ENCODE data around the gene MOB3C.

DNA sequence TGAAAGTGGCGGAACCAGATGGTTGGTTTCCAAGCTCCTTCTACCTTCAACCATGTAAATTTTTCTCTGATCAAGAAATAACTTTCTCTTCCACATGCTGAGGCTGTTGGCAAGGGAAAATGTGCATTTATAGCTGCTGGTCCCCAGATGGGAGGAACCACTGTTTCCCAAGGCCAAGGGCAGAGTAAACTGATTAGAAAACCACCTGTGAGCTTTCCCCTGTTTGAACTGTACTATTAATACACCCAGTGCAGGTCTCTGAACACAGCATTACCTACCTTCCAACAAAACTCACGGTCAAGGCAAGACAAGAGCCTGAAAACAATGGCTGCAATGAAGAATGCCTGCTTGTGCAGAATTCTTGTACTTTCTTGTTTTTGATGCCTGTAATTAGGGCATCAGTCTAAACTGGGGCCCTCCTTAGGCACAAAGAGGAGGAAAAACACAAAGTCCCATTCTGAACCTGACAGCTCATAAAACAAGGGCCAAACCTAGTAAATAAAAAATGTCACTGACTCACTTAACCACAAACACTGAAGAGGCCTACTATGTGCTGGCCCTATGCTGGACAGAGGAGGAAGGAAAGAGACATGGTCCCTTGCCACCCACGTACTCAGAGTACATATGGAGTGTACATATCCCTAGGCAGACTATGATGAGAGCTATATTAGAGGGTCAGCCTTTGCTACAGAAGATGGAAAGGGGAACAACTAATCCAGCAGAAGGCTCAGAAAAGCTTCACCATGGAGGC, 15.2 kb downstream of the MOB3C start:
- TF ChIP-seq, protein P1, sequence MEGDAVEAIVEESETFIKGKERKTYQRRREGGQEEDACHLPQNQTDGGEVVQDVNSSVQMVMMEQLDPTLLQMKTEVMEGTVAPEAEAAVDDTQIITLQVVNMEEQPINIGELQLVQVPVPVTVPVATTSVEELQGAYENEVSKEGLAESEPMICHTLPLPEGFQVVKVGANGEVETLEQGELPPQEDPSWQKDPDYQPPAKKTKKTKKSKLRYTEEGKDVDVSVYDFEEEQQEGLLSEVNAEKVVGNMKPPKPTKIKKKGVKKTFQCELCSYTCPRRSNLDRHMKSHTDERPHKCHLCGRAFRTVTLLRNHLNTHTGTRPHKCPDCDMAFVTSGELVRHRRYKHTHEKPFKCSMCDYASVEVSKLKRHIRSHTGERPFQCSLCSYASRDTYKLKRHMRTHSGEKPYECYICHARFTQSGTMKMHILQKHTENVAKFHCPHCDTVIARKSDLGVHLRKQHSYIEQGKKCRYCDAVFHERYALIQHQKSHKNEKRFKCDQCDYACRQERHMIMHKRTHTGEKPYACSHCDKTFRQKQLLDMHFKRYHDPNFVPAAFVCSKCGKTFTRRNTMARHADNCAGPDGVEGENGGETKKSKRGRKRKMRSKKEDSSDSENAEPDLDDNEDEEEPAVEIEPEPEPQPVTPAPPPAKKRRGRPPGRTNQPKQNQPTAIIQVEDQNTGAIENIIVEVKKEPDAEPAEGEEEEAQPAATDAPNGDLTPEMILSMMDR (IDR thresholded peaks at IDR 0.05) = no peak
- TF ChIP-seq POLR2A (IDR thresholded peaks at IDR 0.05) (no peak), POLR2AphosphoS5 (IDR thresholded peaks at IDR 0.05) (no peak)

Data from breast epithelium (tissue), 3 donors.